A549 (cell line): Measurements from ENCODE around the gene TRIM45. TPM values are rescaled to one million over a fixed set of nuclear protein-coding genes. Genes with fewer than 3 reads are reported as not detected.

Experiments
- ATAC-seq, 2 experiments: fragments of 200-7000 bp in 1 of 2; fragments of >200 bp in 1 of 2; cut with Nextera tagmentation in 1 of 2; cut with Tn5 transposase in 1 of 2; 3 replicates each; pipeline versions ENCODE4 v1.8.0 to v1.9.1; 2018 to 2020; ENCODE audit warnings: mild to moderate bottlenecking in 1 of 2, moderate library complexity in 1 of 2
- CTCF ChIA-PET: fragments of 300-600 bp; sonication (Branson Sonifier 250); formaldehyde crosslinking; extraction: SDS; loops from one replicate; lab custom pipeline; 2021; ENCODE audit warnings: antibody characterized with exemption, inconsistent platforms; lab: Yijun Ruan, JAX
- POLR2A ChIA-PET: fragments of 350-600 bp; formaldehyde crosslinking; extraction: SDS; loops from one replicate; lab custom pipeline; 2021; ENCODE audit warnings: antibody characterized with exemption, inconsistent platforms; lab: Yijun Ruan, JAX
- DNase-seq, 2 experiments: peaks; one replicate each; pipeline versions ENCODE4 v3.0.0 to v3.0.0-alpha.2; 2011 to 2016; ENCODE audit warnings: low read depth in 1 of 2, low spot score in 1 of 2
- FAIRE-seq: peaks from 2 replicates; lab custom pipeline; 2011; peaks lifted over from hg19 to GRCh38; lab: Jason Lieb, UNC
- H3K27ac ChIP-seq, 2 experiments: fragments of >200 bp; sonication (Bioruptor Twin); formaldehyde crosslinking; 3 replicates each; pipeline ENCODE4 v1.5.1; 2016 to 2017
- H3K4me1 ChIP-seq: fragments of >200 bp; sonication (Bioruptor Twin); formaldehyde crosslinking; 3 replicates; pipeline ENCODE4 v1.6.1; 2016
- H3K4me2 ChIP-seq: fragments of >200 bp; sonication (Bioruptor Twin); formaldehyde crosslinking; 3 replicates; pipeline ENCODE4 v1.6.1; 2016
- H3K4me3 ChIP-seq: fragments of >200 bp; sonication (Bioruptor Twin); formaldehyde crosslinking; 3 replicates; pipeline ENCODE4 v1.5.1; 2016
- H3K9me3 ChIP-seq: fragments of >200 bp; sonication (Bioruptor Twin); formaldehyde crosslinking; 3 replicates; pipeline ENCODE4 v1.6.1; 2016
- BCL3 ChIP-seq: fragments of >200 bp; sonication (Bioruptor Twin); formaldehyde crosslinking; IDR thresholded peaks from 3 replicates; pipeline ENCODE4 v1.6.1; 2016
- BHLHE40 ChIP-seq: IDR thresholded peaks from 2 replicates; pipeline ENCODE4 v1.6.1; 2012; ENCODE audit warnings: low read depth, low read length, inconsistent platforms
- CBX2 ChIP-seq: fragments of 200-600 bp; sonication (generic); IDR thresholded peaks from 2 replicates; pipeline ENCODE4 v1.6.1; 2016; ENCODE audit warnings: low read depth, mild to moderate bottlenecking, borderline replicate concordance
- E2F6 ChIP-seq: IDR thresholded peaks from 2 replicates; pipeline ENCODE4 v1.6.1; 2012; ENCODE audit warnings: low read depth, borderline replicate concordance
- GATA3 ChIP-seq: IDR thresholded peaks from 2 replicates; pipeline ENCODE4 v1.6.1; 2012; ENCODE audit warnings: borderline replicate concordance
- HOXA7 ChIP-seq: fragments of 250-450 bp; sonication (Bioruptor Pico); IDR thresholded peaks from 2 replicates; pipeline ENCODE4 v1.5.0; 2020; ENCODE audit warnings: mild to moderate bottlenecking, moderate library complexity
- HOXB13 ChIP-seq: fragments of 250-450 bp; sonication (Bioruptor Pico); IDR thresholded peaks from 2 replicates; pipeline ENCODE4 v1.5.0; 2020; ENCODE audit warnings: low read depth, mild to moderate bottlenecking, moderate library complexity
- HOXB5 ChIP-seq: fragments of 250-450 bp; sonication (Bioruptor Pico); IDR thresholded peaks from 2 replicates; pipeline ENCODE4 v1.5.0; 2020; ENCODE audit warnings: mild to moderate bottlenecking, moderate library complexity
- JUN ChIP-seq, 2 experiments: fragments of >200 bp; sonication (Bioruptor Twin); formaldehyde crosslinking; IDR thresholded peaks; 2 replicates in 1 of 2; 3 replicates in 1 of 2; pipeline ENCODE4 v1.6.1; 2016 to 2017
- KDM1A ChIP-seq: fragments of 200-600 bp; sonication (generic); IDR thresholded peaks from 2 replicates; pipeline ENCODE4 v1.6.1; 2016; ENCODE audit warnings: low read depth, mild to moderate bottlenecking
- KDM5A ChIP-seq: fragments of 200-600 bp; sonication (generic); IDR thresholded peaks from 2 replicates; pipeline ENCODE4 v1.6.1; 2016; ENCODE audit warnings: antibody characterized with exemption, mild to moderate bottlenecking
- MAX ChIP-seq: IDR thresholded peaks from 2 replicates; pipeline ENCODE4 v1.6.1; 2012
- NR3C1 ChIP-seq: fragments of >200 bp; sonication (Bioruptor Twin); formaldehyde crosslinking; IDR thresholded peaks from 3 replicates; pipeline ENCODE4 v1.6.1; 2017
- POLR2AphosphoS2 ChIP-seq: conservative IDR thresholded peaks from 2 replicates; pipeline ENCODE4 v1.6.1; 2012; ENCODE audit warnings: low read length, improper control_type of control experiment, inconsistent platforms
- RAD21 ChIP-seq, 2 experiments: fragments of >200 bp in 1 of 2; sonication (Bioruptor Twin) in 1 of 2; formaldehyde crosslinking in 1 of 2; IDR thresholded peaks in 1 of 2; conservative IDR thresholded peaks in 1 of 2; 2 replicates in 1 of 2; 3 replicates in 1 of 2; pipeline ENCODE4 v1.6.1; 2012 to 2018; ENCODE audit warnings: inconsistent platforms in 1 of 2
- RFX5 ChIP-seq: fragments of 450-650 bp; IDR thresholded peaks from 2 replicates; pipeline ENCODE4 v1.7.1; 2014; ENCODE audit warnings: antibody characterized with exemption, mild to moderate bottlenecking, moderate library complexity
- USF2 ChIP-seq: fragments of 450-650 bp; IDR thresholded peaks from 2 replicates; pipeline ENCODE4 v1.6.1; 2014; ENCODE audit warnings: antibody characterized with exemption
- ZC3H11A ChIP-seq: fragments of 450-650 bp; IDR thresholded peaks from 2 replicates; pipeline ENCODE4 v1.6.1; 2014; ENCODE audit warnings: antibody characterized with exemption, mild to moderate bottlenecking
- WGBS: methylation state at CpG from one replicate; pipeline ENCODE4 v1.1.6; 2017; ENCODE audit errors: missing lambda C conversion rate; 5-methylcytosine and 5-hydroxymethylcytosine counted together
- polyA plus RNA-seq, 4 experiments: library from polyadenylated mRNA; depleted of rRNA in 3 of 4; stranded (reverse); fragments of >200 nt; fragmentation: RNase III in 1 of 4; extraction: RNeasy Plus Mini Kit Qiagen cat#74134 plus additional on column Dnase treatment in 1 of 4; gene quantifications; 2 replicates in 3 of 4; 3 replicates in 1 of 4; pipeline ENCODE4 v1.2.3, GENCODE V29; 2011 to 2017

TRIM45 gene
- polyA plus RNA-seq, 2 of the 4 experiments (the other 2 are of a cell fraction), result 3.0 to 3.4 TPM

GRCh38 chr1:117136749-117137148 lies 15.2 kb upstream of the TRIM45 start:
- FAIRE-seq (no peak), DNase-seq (no peak), ATAC-seq (no peak)
- H3K27ac ChIP-seq, result no peak overlapping the region
- 79% methylated on average over 2 of the region's 2 CpGs for WGBS
- H3K4me1 ChIP-seq, result no peaks in the 10 kb centered on the region
- H3K4me3 ChIP-seq, result no peak overlapping the region
- POLR2A ChIA-PET, result no interaction called here
- H3K9me3 ChIP-seq, result no peaks in the 10 kb centered on the region
- H3K4me2 ChIP-seq, result no peak overlapping the region
- CTCF ChIA-PET, result interaction anchor here (0.9 to 1.8 kb wide), 4 partner anchors 10 to 148 kb away, joined by 3 to 5 read pairs (median 4); no protein-coding TSS in a partner anchor
- TF ChIP-seq POLR2AphosphoS2 (no peak), MAX (no peak), RAD21 (conservative IDR thresholded peaks at IDR 0.05 in 1 of 2, IDR thresholded peaks at IDR 0.05 in 1 of 2) (no peak), BCL3 (no peak), KDM1A (no peak), NR3C1 (no peak), USF2 (no peak), HOXA7 (CRISPR knock-in tag) (no peak), ZC3H11A (no peak), HOXB13 (no peak), BHLHE40 (no peak)

- H3K27ac ChIP-seq, result no peak overlapping the region
- H3K4me1 ChIP-seq, result no peaks in the 10 kb centered on the region
- ATAC-seq, result no peak
- ChIA-PET POLR2A (no interaction called here), CTCF (interaction anchor here (0.6 to 1.8 kb wide), 3 partner anchors 13 to 83 kb away, joined by 3 to 5 read pairs (median 3); no protein-coding TSS in a partner anchor)
- no peak for DNase-seq
- H3K4me2 ChIP-seq, result no peak overlapping the region
- no peaks in the 10 kb centered on the region for H3K9me3 ChIP-seq
- WGBS, result 74% methylated on average over 2 of the region's 2 CpGs
- no peak overlapping the region for H3K4me3 ChIP-seq
- TF ChIP-seq CBX2, result no peak
- TF ChIP-seq E2F6, result no peak
- no peak for TF ChIP-seq GATA3
- no peak for TF ChIP-seq RFX5
- TF ChIP-seq BCL3, result no peak
- TF ChIP-seq RAD21 (conservative IDR thresholded peaks at IDR 0.05 in 1 of 2, IDR thresholded peaks at IDR 0.05 in 1 of 2), result no peak
- TF ChIP-seq BHLHE40, result no peak
- TF ChIP-seq KDM5A, result no peak
- TF ChIP-seq ZC3H11A, result no peak
- FAIRE-seq, result no peak
Observed at GRCh38 chr1:117135329-117135728, 13.8 kb upstream of the TRIM45 start.

GRCh38 chr1:117130526-117130925 lies 9.0 kb upstream of the TRIM45 start:
- ATAC-seq, result no peak
- 79% methylated on average over 4 of the region's 4 CpGs for WGBS
- POLR2A ChIA-PET, result no interaction called here

More at GRCh38 chr1:117130526-117130925, 9.0 kb upstream of the TRIM45 start:
- Histone ChIP-seq H3K4me3 (no peak overlapping the region), H3K4me2 (no peak overlapping the region), H3K27ac (no peak overlapping the region), H3K9me3 (no peaks in the 10 kb centered on the region), H3K4me1 (peaks cover 4% of the 10 kb centered on the region; the same call in 1 of the 3 replicates)
- DNase-seq (no peak), FAIRE-seq (no peak)
- TF ChIP-seq HOXB5 (CRISPR knock-in tag) (no peak), JUN (IDR thresholded peaks at IDR 0.05) (no peak)
- CTCF ChIA-PET, result no interaction called here
